Endodermal cell (in vitro differentiated cells): ENCODE measurements around the gene KYNU. TPM values are rescaled to one million over a fixed set of nuclear protein-coding genes. Genes with fewer than 3 reads are reported as not detected.
"Not testable (repeated sequence)": the region's sequence is repeated elsewhere in the genome, so short reads cannot be mapped to it uniquely, and the experiment has no call there.

Source experiments
- DNase-seq: peaks from one replicate; pipeline ENCODE4 v3.0.0-alpha.2; 2017
- H3K27ac ChIP-seq: 2 replicates; pipeline ENCODE4 v1.5.1; 2013; ENCODE audit warnings: mild to moderate bottlenecking, low read depth, low read length, moderate library complexity
- H3K27me3 ChIP-seq: 2 replicates; pipeline ENCODE4 v1.6.1; 2013; ENCODE audit warnings: mild to moderate bottlenecking, low read length, moderate library complexity; ENCODE audit not compliant: insufficient read depth, control insufficient read depth, poor library complexity, severe bottlenecking
- H3K36me3 ChIP-seq: 2 replicates; pipeline ENCODE4 v1.7.0; 2013; ENCODE audit warnings: mild to moderate bottlenecking, low read length, moderate library complexity; ENCODE audit not compliant: control insufficient read depth, insufficient read depth
- H3K4me1 ChIP-seq: one replicate; pipeline ENCODE4 v1.7.0; 2013; ENCODE audit warnings: low read length; ENCODE audit not compliant: control insufficient read depth, insufficient read depth
- H3K4me3 ChIP-seq: 2 replicates; pipeline ENCODE4 v1.5.1; 2013; ENCODE audit warnings: mild to moderate bottlenecking, low read length, moderate library complexity
- H3K9ac ChIP-seq: 2 replicates; pipeline ENCODE4 v1.6.1; 2013; ENCODE audit warnings: mild to moderate bottlenecking, low read length, moderate library complexity; ENCODE audit not compliant: poor library complexity, severe bottlenecking; ENCODE audit errors: extremely low read depth
- H3K9me3 ChIP-seq: 2 replicates; pipeline ENCODE4 v1.6.1; 2013; ENCODE audit warnings: mild to moderate bottlenecking, low read length, moderate library complexity; ENCODE audit not compliant: control insufficient read depth
- H3K27ac Mint-ChIP-seq: 2 replicates; pipeline ENCODE4 v1.8.0; 2020; ENCODE audit warnings: mixed read lengths
- H3K27me3 Mint-ChIP-seq: 2 replicates; pipeline ENCODE4 v1.8.0; 2021; ENCODE audit warnings: mild to moderate bottlenecking, mixed read lengths; ENCODE audit not compliant: insufficient read depth
- H3K36me3 Mint-ChIP-seq: 2 replicates; pipeline ENCODE4 v1.8.0; 2020; ENCODE audit warnings: low read depth, mixed read lengths
- H3K4me1 Mint-ChIP-seq: 2 replicates; pipeline ENCODE4 v1.8.0; 2020; ENCODE audit warnings: mixed read lengths
- H3K4me3 Mint-ChIP-seq: 2 replicates; pipeline ENCODE4 v1.8.0; 2020; ENCODE audit warnings: mild to moderate bottlenecking, moderate library complexity, mixed read lengths
- H3K9me3 Mint-ChIP-seq: 2 replicates; pipeline ENCODE4 v1.8.0; 2020; ENCODE audit warnings: mild to moderate bottlenecking, mixed read lengths
- WGBS, 2 experiments: methylation state at CpG; one replicate each; pipeline versions ENCODE4 v1.1.5 to v1.1.7; 2013; ENCODE audit warnings: missing lambda C conversion rate in 2 of 2, mixed read lengths in 1 of 2; ENCODE audit not compliant: insufficient coverage in 1 of 2, insufficient read length in 1 of 2; 5-methylcytosine and 5-hydroxymethylcytosine counted together
- total RNA-seq, 2 donors: library from RNA; stranded (reverse); fragmentation: NEBNext Ultra II Directional in 1 of 2; extraction: Animal tissue kit (Norgen Biotek cat#: 25700) in 1 of 2; gene quantifications; 2 replicates in 1 of 2; 3 replicates in 1 of 2; pipeline ENCODE4 v1.2.1, GENCODE V29; 2021
- TF ChIP-seq, protein P1 (sequence below): fragments of 200-600 bp; sonication (generic); conservative IDR thresholded peaks from 2 replicates; pipeline ENCODE4 v1.5.0; 2021; ENCODE audit warnings: antibody characterized with exemption, mild to moderate bottlenecking

KYNU gene
- total RNA-seq, 2 donors from 2014 or later: 1.2 to 4.2 TPM

DNA sequence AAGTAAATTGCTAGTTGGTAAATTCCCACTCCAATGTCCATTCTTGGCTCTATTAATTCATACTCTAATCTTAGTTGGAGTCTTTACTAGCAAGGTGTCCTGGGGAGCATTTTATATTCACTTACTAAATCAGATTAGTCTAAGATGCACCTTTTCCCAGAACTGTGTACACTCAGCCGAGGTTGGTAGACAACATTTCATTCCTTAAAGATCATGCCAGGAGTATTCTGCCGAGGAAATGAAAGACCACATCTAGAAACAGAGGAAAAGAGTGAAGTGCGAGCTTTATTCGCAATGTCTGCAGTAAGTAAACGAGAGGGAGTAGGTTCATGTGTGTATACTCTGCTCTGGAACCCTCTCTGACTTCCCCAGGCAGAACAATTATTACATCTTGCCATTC lies 14.6 kb upstream of the KYNU start:
- Mint-ChIP-seq H3K27ac (no peak overlapping the region), H3K4me3 (no peak overlapping the region), H3K27me3 (no peaks in the 10 kb centered on the region), H3K9me3 (no peaks in the 10 kb centered on the region), H3K4me1 (peaks cover 3% of the 10 kb centered on the region), H3K36me3 (no peaks in the 10 kb centered on the region)
- WGBS, 2 experiments: 96% methylated on average over 5 of the region's 5 CpGs
- H3K9me3 ChIP-seq: no peaks in the 10 kb centered on the region
- H3K36me3 ChIP-seq: no peaks in the 10 kb centered on the region
- TF ChIP-seq, protein P1, sequence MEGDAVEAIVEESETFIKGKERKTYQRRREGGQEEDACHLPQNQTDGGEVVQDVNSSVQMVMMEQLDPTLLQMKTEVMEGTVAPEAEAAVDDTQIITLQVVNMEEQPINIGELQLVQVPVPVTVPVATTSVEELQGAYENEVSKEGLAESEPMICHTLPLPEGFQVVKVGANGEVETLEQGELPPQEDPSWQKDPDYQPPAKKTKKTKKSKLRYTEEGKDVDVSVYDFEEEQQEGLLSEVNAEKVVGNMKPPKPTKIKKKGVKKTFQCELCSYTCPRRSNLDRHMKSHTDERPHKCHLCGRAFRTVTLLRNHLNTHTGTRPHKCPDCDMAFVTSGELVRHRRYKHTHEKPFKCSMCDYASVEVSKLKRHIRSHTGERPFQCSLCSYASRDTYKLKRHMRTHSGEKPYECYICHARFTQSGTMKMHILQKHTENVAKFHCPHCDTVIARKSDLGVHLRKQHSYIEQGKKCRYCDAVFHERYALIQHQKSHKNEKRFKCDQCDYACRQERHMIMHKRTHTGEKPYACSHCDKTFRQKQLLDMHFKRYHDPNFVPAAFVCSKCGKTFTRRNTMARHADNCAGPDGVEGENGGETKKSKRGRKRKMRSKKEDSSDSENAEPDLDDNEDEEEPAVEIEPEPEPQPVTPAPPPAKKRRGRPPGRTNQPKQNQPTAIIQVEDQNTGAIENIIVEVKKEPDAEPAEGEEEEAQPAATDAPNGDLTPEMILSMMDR: no peak
- no peaks in the 10 kb centered on the region for H3K27me3 ChIP-seq
- H3K4me3 ChIP-seq: no peak overlapping the region
- no peak for DNase-seq
- H3K27ac ChIP-seq: no peak overlapping the region
- no peaks in the 10 kb centered on the region for H3K4me1 ChIP-seq
- H3K9ac ChIP-seq: no peak overlapping the region

DNA sequence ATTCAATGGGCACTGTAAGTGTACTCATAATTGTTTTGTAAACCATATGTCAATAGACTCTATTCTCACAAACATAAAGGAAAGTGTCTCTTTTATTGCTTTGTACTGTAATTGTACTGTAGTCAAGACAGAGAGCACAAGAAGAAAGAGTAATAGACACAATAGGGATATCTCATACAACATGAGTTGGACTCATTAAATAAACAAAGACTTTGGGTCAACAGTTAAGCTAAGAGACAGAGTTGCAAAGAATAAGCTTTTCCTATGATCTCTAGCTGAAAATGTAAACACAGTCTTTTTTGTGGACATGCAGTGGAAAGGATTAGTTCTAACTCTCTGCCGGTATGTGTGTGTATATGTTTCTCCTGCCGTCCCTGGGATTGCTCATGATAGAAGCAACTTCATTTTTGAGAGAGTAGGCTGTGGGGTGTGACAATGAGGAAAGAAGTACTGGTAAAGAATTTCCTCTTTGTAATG lies 13.9 kb upstream of the KYNU start:
- no peaks in the 10 kb centered on the region for H3K4me1 ChIP-seq
- no peak for DNase-seq
- H3K4me3 ChIP-seq: no peak overlapping the region
- Mint-ChIP-seq H3K36me3 (no peaks in the 10 kb centered on the region), H3K27ac (no peak overlapping the region), H3K4me3 (no peak overlapping the region), H3K27me3 (no peaks in the 10 kb centered on the region), H3K9me3 (no peaks in the 10 kb centered on the region), H3K4me1 (peaks cover 3% of the 10 kb centered on the region)
- no peak overlapping the region for H3K27ac ChIP-seq
- 93% methylated on average over 2 of the region's 2 CpGs; no CpG with 5 or more reads in 1 of the 2 experiments for WGBS, 2 experiments
- TF ChIP-seq, protein P1: no peak
- no peaks in the 10 kb centered on the region for H3K27me3 ChIP-seq
- H3K9ac ChIP-seq: no peak overlapping the region
- no peaks in the 10 kb centered on the region for H3K9me3 ChIP-seq
- H3K36me3 ChIP-seq: no peaks in the 10 kb centered on the region

DNA sequence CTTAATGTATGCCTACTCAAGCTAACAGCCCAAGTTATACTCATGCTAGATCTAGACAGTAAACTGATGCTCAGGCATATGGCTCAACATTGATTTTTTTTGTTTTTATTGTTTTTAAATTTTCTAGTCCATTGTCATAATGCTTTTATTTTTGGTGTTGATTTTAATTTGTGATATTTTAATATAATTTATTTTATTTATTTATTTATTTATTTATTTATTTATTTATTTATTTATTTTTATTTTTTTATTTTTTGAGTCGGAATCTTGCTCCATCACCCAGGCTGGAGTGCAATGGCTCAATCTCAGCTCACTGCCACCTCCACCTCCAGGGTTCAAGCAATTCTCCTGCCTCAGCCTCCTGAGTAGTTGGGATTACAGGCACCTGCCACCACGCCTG lies 12.9 kb upstream of the KYNU start:
- not testable (repeated sequence) for H3K4me1 Mint-ChIP-seq, H3K9me3 Mint-ChIP-seq, H3K4me3 ChIP-seq, H3K9ac ChIP-seq, H3K27ac Mint-ChIP-seq, H3K27me3 ChIP-seq, H3K4me1 ChIP-seq, DNase-seq, H3K9me3 ChIP-seq, H3K36me3 ChIP-seq, H3K27me3 Mint-ChIP-seq, H3K27ac ChIP-seq, H3K4me3 Mint-ChIP-seq, H3K36me3 Mint-ChIP-seq
- 100% methylated on average over 2 of the region's 2 CpGs; no CpG with 5 or more reads in 1 of the 2 experiments for WGBS, 2 experiments

DNA sequence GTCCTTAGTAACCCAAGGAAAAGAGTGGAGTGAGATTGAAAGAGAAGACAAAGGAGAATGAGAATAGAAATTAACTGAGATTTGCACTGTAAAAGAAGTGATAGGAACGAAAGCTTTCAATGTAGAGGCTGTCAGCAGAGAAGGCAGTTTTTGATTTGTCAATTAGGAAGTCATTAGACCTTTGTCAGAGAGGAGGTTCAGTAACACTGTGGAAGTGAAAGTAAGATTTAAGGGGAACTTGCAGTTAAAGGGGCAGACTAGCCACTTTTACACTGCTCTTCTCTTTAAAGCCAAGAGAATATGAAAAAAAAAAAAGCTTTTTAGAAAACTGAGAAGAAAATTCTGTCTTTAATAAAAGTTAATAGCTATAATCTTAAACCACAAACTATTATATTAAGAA lies 11.5 kb upstream of the KYNU start:
- Mint-ChIP-seq H3K36me3 (no peaks in the 10 kb centered on the region), H3K27ac (no peak overlapping the region)

More for the DNA sequence above, 11.5 kb upstream of the KYNU start:
- Histone ChIP-seq H3K27me3 (no peaks in the 10 kb centered on the region), H3K4me3 (no peak overlapping the region), H3K4me1 (no peaks in the 10 kb centered on the region), H3K36me3 (no peaks in the 10 kb centered on the region), H3K9ac (no peak overlapping the region), H3K27ac (no peak overlapping the region), H3K9me3 (no peaks in the 10 kb centered on the region)
- Mint-ChIP-seq H3K9me3 (no peaks in the 10 kb centered on the region), H3K27me3 (no peaks in the 10 kb centered on the region), H3K4me1 (peaks cover 3% of the 10 kb centered on the region), H3K4me3 (no peak overlapping the region)
- TF ChIP-seq, protein P1: no peak
- 64 to 73% methylated on average over 1 of the region's 1 CpG for WGBS, 2 experiments
- DNase-seq: no peak
